ENCODE data around the gene TUSC7. TPM values are rescaled to one million over a fixed set of nuclear protein-coding genes. Genes with fewer than 3 reads are reported as not detected.

TUSC7 gene
- total RNA-seq, 4 donors from 2014 or later = not detected

GRCh38 chr3:116728454-116728853 lies 18.9 kb downstream of the TUSC7 start:
- TF ChIP-seq POLR2AphosphoS5 (IDR thresholded peaks at IDR 0.05) = no peak
- no peak for TF ChIP-seq POLR2A (IDR thresholded peaks at IDR 0.05; ENCODE audit: low read depth)
- no peak for TF ChIP-seq CTCF (IDR thresholded peaks at IDR 0.05)
- TF ChIP-seq EP300 (IDR thresholded peaks at IDR 0.05) = no peak
- Histone ChIP-seq H3K9me3 (no peaks in the 10 kb centered on the region), H3K36me3 (no peaks in the 10 kb centered on the region), H3K27me3 (no peaks in the 10 kb centered on the region), H3K27ac (replicated peaks in 1 of 4) (no peak overlapping the region), H3K4me1 (no peaks in the 10 kb centered on the region), H3K4me3 (no peak overlapping the region)
- DNase-seq (ENCODE audit: extremely low spot score) = no peak
- 73% methylated on average over 2 of the region's 2 CpGs for WGBS
- intact Hi-C loops (cut with DNase I) = no loop called here

GRCh38 chr3:116734243-116734642 lies 24.7 kb downstream of the TUSC7 start:
- no peak overlapping the region for H3K27ac ChIP-seq (replicated peaks in 1 of 4)
- H3K36me3 ChIP-seq = no peaks in the 10 kb centered on the region
- H3K27me3 ChIP-seq = no peaks in the 10 kb centered on the region
- TF ChIP-seq POLR2A (IDR thresholded peaks at IDR 0.05; ENCODE audit: low read depth) (no peak), POLR2AphosphoS5 (IDR thresholded peaks at IDR 0.05) (no peak), CTCF (IDR thresholded peaks at IDR 0.05) (no peak), EP300 (IDR thresholded peaks at IDR 0.05) (no peak)
- DNase-seq (ENCODE audit: extremely low spot score) = no peak
- no peak overlapping the region for H3K4me3 ChIP-seq
- WGBS = 81% methylated on average over 2 of the region's 2 CpGs
- H3K9me3 ChIP-seq = no peaks in the 10 kb centered on the region
- no peaks in the 10 kb centered on the region for H3K4me1 ChIP-seq
- intact Hi-C loops (cut with DNase I) = no loop called here

GRCh38 chr3:116739678-116740077 lies 30.1 kb downstream of the TUSC7 start:
- Histone ChIP-seq H3K4me3 (no peak overlapping the region), H3K4me1 (no peaks in the 10 kb centered on the region), H3K36me3 (no peaks in the 10 kb centered on the region), H3K27ac (replicated peaks in 1 of 4) (no peak overlapping the region), H3K27me3 (no peaks in the 10 kb centered on the region), H3K9me3 (no peaks in the 10 kb centered on the region)
- WGBS = 91% methylated on average over 2 of the region's 2 CpGs
- no peak for DNase-seq (ENCODE audit: extremely low spot score)
- intact Hi-C loops (cut with DNase I) = no loop called here
- no peak for TF ChIP-seq POLR2AphosphoS5 (IDR thresholded peaks at IDR 0.05)
- no peak for TF ChIP-seq EP300 (IDR thresholded peaks at IDR 0.05)
- no peak for TF ChIP-seq CTCF (IDR thresholded peaks at IDR 0.05)
- no peak for TF ChIP-seq POLR2A (IDR thresholded peaks at IDR 0.05; ENCODE audit: low read depth)

- WGBS = 84% methylated on average over 2 of the region's 2 CpGs
- H3K36me3 ChIP-seq = no peaks in the 10 kb centered on the region
- no peak overlapping the region for H3K4me3 ChIP-seq
- H3K4me1 ChIP-seq = no peaks in the 10 kb centered on the region
- DNase-seq (ENCODE audit: extremely low spot score) = no peak
- no peak overlapping the region for H3K27ac ChIP-seq (replicated peaks in 1 of 4)
- TF ChIP-seq POLR2AphosphoS5 (IDR thresholded peaks at IDR 0.05) (no peak), EP300 (IDR thresholded peaks at IDR 0.05) (no peak), CTCF (IDR thresholded peaks at IDR 0.05) (no peak), POLR2A (IDR thresholded peaks at IDR 0.05; ENCODE audit: low read depth) (no peak)
- intact Hi-C loops (cut with DNase I) = no loop called here
- H3K9me3 ChIP-seq = no peaks in the 10 kb centered on the region
- no peaks in the 10 kb centered on the region for H3K27me3 ChIP-seq
Measured at GRCh38 chr3:116740293-116740692, 30.7 kb downstream of the TUSC7 start.

GRCh38 chr3:116741467-116741866 lies 31.9 kb downstream of the TUSC7 start:
- TF ChIP-seq CTCF (IDR thresholded peaks at IDR 0.05) = no peak
- TF ChIP-seq POLR2A (IDR thresholded peaks at IDR 0.05; ENCODE audit: low read depth) = no peak
- no peak for TF ChIP-seq POLR2AphosphoS5 (IDR thresholded peaks at IDR 0.05)
- no peak for DNase-seq (ENCODE audit: extremely low spot score)
- Histone ChIP-seq H3K4me1 (no peaks in the 10 kb centered on the region), H3K9me3 (no peaks in the 10 kb centered on the region), H3K36me3 (no peaks in the 10 kb centered on the region), H3K27me3 (no peaks in the 10 kb centered on the region), H3K27ac (replicated peaks in 1 of 4) (no peak overlapping the region), H3K4me3 (no peak overlapping the region)
- 35% methylated on average over 1 of the region's 1 CpG for WGBS
- intact Hi-C loops (cut with DNase I) = no loop called here

Measured in esophagus muscularis mucosa (tissue), 4 donors.